ENCODE measurements around the gene GPI. TPM values are rescaled to one million over a fixed set of nuclear protein-coding genes. Genes with fewer than 3 reads are reported as not detected.

The GPI gene
- total RNA-seq, 1 donor from 2014 or later, result 144 TPM

GRCh38 chr19:34359140-34359953 is 5.6 kb upstream of the GPI start:
- Histone ChIP-seq H3K4me1 (peaks cover 7% of the 10 kb centered on the region), H3K9me3 (no peaks in the 10 kb centered on the region), H3K36me3 (peaks cover 9% of the 10 kb centered on the region), H3K27me3 (no peaks in the 10 kb centered on the region), H3K4me3 (peak overlapping the region; percentile 53), H3K27ac (peak overlapping the region; percentile 80)
- intact Hi-C loops (cut with DNase I), result no loop called here
- DNase-seq, result peak; percentile 99
- ATAC-seq, result peak; percentile 97
- TF ChIP-seq CTCF (IDR thresholded peaks at IDR 0.05), result peak; percentile 60

- DNase-seq (no peak), ATAC-seq (no peak)
- peak overlapping the region; percentile 53 for H3K4me3 ChIP-seq
- H3K9me3 ChIP-seq, result no peaks in the 10 kb centered on the region
- intact Hi-C loops (cut with DNase I), result no loop called here
- peaks cover 7% of the 10 kb centered on the region for H3K4me1 ChIP-seq
- peak overlapping the region; percentile 80 for H3K27ac ChIP-seq
- TF ChIP-seq CTCF (IDR thresholded peaks at IDR 0.05), result no peak
- no peaks in the 10 kb centered on the region for H3K27me3 ChIP-seq
- H3K36me3 ChIP-seq, result peaks cover 3% of the 10 kb centered on the region
Observed at GRCh38 chr19:34359954-34360315, 5.1 kb upstream of the GPI start.

- Histone ChIP-seq H3K27ac (peak overlapping the region; percentile 80), H3K4me1 (peaks cover 7% of the 10 kb centered on the region), H3K4me3 (no peak overlapping the region), H3K27me3 (no peaks in the 10 kb centered on the region), H3K36me3 (no peaks in the 10 kb centered on the region), H3K9me3 (no peaks in the 10 kb centered on the region)
- ATAC-seq (no peak), DNase-seq (no peak)
- TF ChIP-seq CTCF (IDR thresholded peaks at IDR 0.05), result no peak
- intact Hi-C loops (cut with DNase I), result no loop called here
Observed at GRCh38 chr19:34360354-34360909, 4.6 kb upstream of the GPI start.

- TF ChIP-seq CTCF (IDR thresholded peaks at IDR 0.05), result no peak
- H3K27ac ChIP-seq, result no peak overlapping the region
- intact Hi-C loops (cut with DNase I), result no loop called here
- no peaks in the 10 kb centered on the region for H3K9me3 ChIP-seq
- DNase-seq, result no peak
- H3K27me3 ChIP-seq, result no peaks in the 10 kb centered on the region
- no peak overlapping the region for H3K4me3 ChIP-seq
- peaks cover 26% of the 10 kb centered on the region for H3K4me1 ChIP-seq
- H3K36me3 ChIP-seq, result peaks cover 11% of the 10 kb centered on the region
- ATAC-seq, result no peak
Observed at GRCh38 chr19:34362679-34363069, 2.3 kb upstream of the GPI start.

GRCh38 chr19:34363094-34363493 is 1.9 kb upstream of the GPI start:
- no peaks in the 10 kb centered on the region for H3K27me3 ChIP-seq
- no peak for TF ChIP-seq CTCF (IDR thresholded peaks at IDR 0.05)
- peaks cover 12% of the 10 kb centered on the region for H3K36me3 ChIP-seq
- H3K27ac ChIP-seq, result no peak overlapping the region
- H3K4me1 ChIP-seq, result peaks cover 26% of the 10 kb centered on the region
- H3K4me3 ChIP-seq, result no peak overlapping the region
- H3K9me3 ChIP-seq, result no peaks in the 10 kb centered on the region
- DNase-seq (no peak), ATAC-seq (no peak)
- intact Hi-C loops (cut with DNase I), result no loop called here

All from upper lobe of right lung (tissue), 1 donor.